ENCODE measurements around the gene R3HDM2. TPM values are rescaled to one million over a fixed set of nuclear protein-coding genes. Genes with fewer than 3 reads are reported as not detected.

R3HDM2 gene
- total and polyA plus RNA-seq, 2 of the 13 experiments (the other 11 are each of a cell fraction or from before 2014, with no cell fraction given), result 11.1 to 23.5 TPM

GRCh38 chr12:57240066-57240921 lies 190.5 kb downstream of the R3HDM2 start (continued):
- TF ChIP-seq CEBPB (IDR thresholded peaks at IDR 0.05; ENCODE audit: borderline replicate concordance, low read depth, low read length) (peak; percentile 9; the same call in 1 of the 2 replicates), TCF7L2 (IDR thresholded peaks at IDR 0.05; ENCODE audit: low read depth, low read length) (no peak), FOXA3 (CRISPR knock-in tag; IDR thresholded peaks at IDR 0.05) (no peak), MTA1 (CRISPR knock-in tag; IDR thresholded peaks at IDR 0.05; ENCODE audit: borderline replicate concordance) (0 out of 2 replicates have a peak, but pooled peaks have one; percentile 10), MED1 (CRISPR knock-in tag; IDR thresholded peaks at IDR 0.05) (no peak), ZBTB14 (CRISPR knock-in tag; IDR thresholded peaks at IDR 0.05) (peak; percentile 64), ZFP1 (CRISPR knock-in tag; IDR thresholded peaks at IDR 0.05) (no peak), ZNF780A (CRISPR knock-in tag; IDR thresholded peaks at IDR 0.05) (0 out of 2 replicates have a peak, but pooled peaks have one; percentile 42), PCBP1 (IDR thresholded peaks at IDR 0.05; ENCODE audit: borderline replicate concordance, low read depth, low read length) (0 out of 2 replicates have a peak, but pooled peaks have one; percentile 28), PCBP2 (optimal IDR thresholded peaks at IDR 0.05; ENCODE audit: low read depth, low read length, poor library complexity, severe bottlenecking) (no peak)

DNA sequence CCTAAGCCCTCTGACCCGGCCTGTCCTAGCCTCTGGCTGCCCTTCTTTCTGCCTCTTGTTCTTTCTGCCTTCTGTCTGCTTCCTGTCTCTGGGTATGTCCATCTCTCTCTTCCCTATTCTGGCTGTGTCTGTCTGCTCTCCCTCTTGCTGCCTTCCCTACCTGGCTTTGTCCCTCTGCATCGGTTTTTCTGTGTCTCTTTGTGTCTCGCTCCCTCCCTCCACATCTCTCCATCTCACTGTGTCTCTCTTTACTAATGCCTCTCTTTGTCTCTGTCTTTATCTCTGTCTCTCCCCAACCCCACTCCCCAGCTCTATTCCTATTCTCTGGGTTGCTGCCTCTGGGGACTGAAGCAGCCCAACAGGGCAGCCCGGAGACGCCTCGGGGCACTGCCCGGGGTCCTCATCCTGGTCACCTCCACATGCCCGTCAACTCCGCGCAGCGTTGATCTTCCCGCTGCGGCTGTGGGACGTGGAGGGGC lies 191.2 kb downstream of the R3HDM2 start:
- FAIRE-seq (no peak), ATAC-seq (no peak), DNase-seq (ENCODE audit: low spot score) (no peak)
- no peaks in the 10 kb centered on the region for H3K9me3 ChIP-seq (ENCODE audit: low read length)
- no peak overlapping the region for H3K27ac ChIP-seq (ENCODE audit: extremely low read length, insufficient read depth, low read length)
- no peak overlapping the region for H2AFZ ChIP-seq (ENCODE audit: low read length)
- peak overlapping the region; percentile 99 for H3K4me2 ChIP-seq (ENCODE audit: low read depth, low read length)
- H3K36me3 ChIP-seq (replicated peaks in 1 of 2; ENCODE audit: control insufficient read depth in 1 of 2, insufficient read depth in 2 of 2, low read length in 2 of 2), result no peaks in the 10 kb centered on the region; a peak in 1 of 5 replicates
- ChIA-PET CTCF (ENCODE audit: low intra/inter-chr PET ratio, low total read pairs) (interaction anchor here (4.9 to 11.7 kb wide), 2 partner anchors 13 to 26 kb away, joined by 87 to 308 read pairs; partner anchors contain the start of genes NXPH4 and SHMT2), POLR2A (interaction anchor here (0.9 to 8.9 kb wide), 5 partner anchors 9 to 112 kb away, joined by 3 to 116 read pairs (median 3); partner anchors contain the start of genes LRP1 and SHMT2)
- peak overlapping the region; percentile 10; the same call in 1 of the 2 replicates for H3K9ac ChIP-seq (ENCODE audit: insufficient read depth, low read depth, low read length)
- in situ Hi-C loops (cut with HindIII; ENCODE audit: extremely low pct_ligation_motif_present, low pct_unique_long_range_greater_than_20kb), result no loop called here
- intact Hi-C loops (cut with micrococcal nuclease; ENCODE audit: unreplicated experiment), result loop anchor here (1.0 to 2.0 kb wide), 2 partner anchors 9 to 15 kb away; no protein-coding TSS in a partner anchor
- WGBS (ENCODE audit: low lambda C conversion rate), result 3% methylated on average over 14 of the region's 14 CpGs
- peaks cover 74% of the 10 kb centered on the region for H3K4me1 ChIP-seq (ENCODE audit: insufficient read depth, low read length)
- BruUV-seq (replicated peaks), result no TSS peak
- no peaks in the 10 kb centered on the region for H3K79me2 ChIP-seq (ENCODE audit: insufficient read depth, low read length)
- peak overlapping the region; percentile 56 to 83 (median 56) for H3K4me3 ChIP-seq (replicated peaks in 1 of 3; ENCODE audit: insufficient read depth in 1 of 3, low read depth in 2 of 3, low read length in 3 of 3)
- peaks cover 4% of the 10 kb centered on the region; the same call in 1 of the 2 replicates for H4K20me1 ChIP-seq (ENCODE audit: insufficient read depth, low read length)
- H3K27me3 ChIP-seq (ENCODE audit: control insufficient read depth in 1 of 2, insufficient read depth in 2 of 2, low read length in 2 of 2), result peaks cover 18 to 50% of the 10 kb centered on the region in 2 experiments
- TF ChIP-seq FOXP1 (IDR thresholded peaks at IDR 0.05), result no peak
- no peak for TF ChIP-seq FOXP1 (CRISPR knock-in tag; IDR thresholded peaks at IDR 0.05)
- TF ChIP-seq ZNF263 (CRISPR knock-in tag; IDR thresholded peaks at IDR 0.05), result no peak
- 0 out of 2 replicates have a peak, but pooled peaks have one; percentile 19 for TF ChIP-seq ZNF737 (CRISPR knock-in tag; IDR thresholded peaks at IDR 0.05; ENCODE audit: borderline replicate concordance)
- TF ChIP-seq ZNF780A (CRISPR knock-in tag; IDR thresholded peaks at IDR 0.05), result no peak
- TF ChIP-seq RAD51 (IDR thresholded peaks at IDR 0.05; ENCODE audit: borderline replicate concordance), result no peak
- TF ChIP-seq PRPF4 (IDR thresholded peaks at IDR 0.05; ENCODE audit: low read depth, low read length, poor library complexity, severe bottlenecking), result no peak
- TF ChIP-seq SUZ12 (IDR thresholded peaks at IDR 0.05; ENCODE audit: low read depth, low read length), result no peak
- TF ChIP-seq HCFC1 (IDR thresholded peaks at IDR 0.05; ENCODE audit: low read depth, low read length), result no peak
- TF ChIP-seq ZBTB2 (CRISPR knock-in tag; IDR thresholded peaks at IDR 0.05; ENCODE audit: low read depth), result no peak
- no peak for TF ChIP-seq GZF1 (CRISPR knock-in tag; IDR thresholded peaks at IDR 0.05)
- peak; percentile 39; the same call in 1 of the 2 replicates for TF ChIP-seq ZNF253 (CRISPR knock-in tag; IDR thresholded peaks at IDR 0.05; ENCODE audit: borderline replicate concordance)
- TF ChIP-seq MAFK (conservative IDR thresholded peaks at IDR 0.05 in 1 of 2, IDR thresholded peaks at IDR 0.05 in 1 of 2; ENCODE audit: low read length in 2 of 2), result no peak
